Measurements from ENCODE around the gene GRHL3. TPM values are rescaled to one million over a fixed set of nuclear protein-coding genes. Genes with fewer than 3 reads are reported as not detected.

The GRHL3 gene
- polyA plus RNA-seq, 3 donors, result 5.2 to 6.7 (median 5.5) TPM

GRCh38 chr1:24392982-24393650 is 74.0 kb downstream of the GRHL3 start:
- DNase-seq, result no peak

- no peak for DNase-seq
Observed at GRCh38 chr1:24393892-24394291, 74.7 kb downstream of the GRHL3 start.

- DNase-seq, result no peak
Observed at GRCh38 chr1:24400065-24400464, 80.9 kb downstream of the GRHL3 start.

- DNase-seq, result no peak
Observed at GRCh38 chr1:24403806-24404205, 84.6 kb downstream of the GRHL3 start.

Other genes with a start within 250 kb of the GRHL3 start
- 10 to 100 TPM; 17.6 to 37.9 (median 18.0) TPM for gene MYOM3, start 207.2 kb upstream of the GRHL3 start, polyA plus RNA-seq (ENCODE audit: insufficient read length in 3 of 3)
- gene IL22RA1, start 176.2 kb upstream of the GRHL3 start, polyA plus RNA-seq (ENCODE audit: insufficient read length in 3 of 3), result 1 to 10 TPM; 4.6 to 5.4 (median 4.7) TPM
- gene IFNLR1, start 132.1 kb upstream of the GRHL3 start, polyA plus RNA-seq (ENCODE audit: insufficient read length in 3 of 3), result 1 to 10 TPM; 5.1 to 6.1 (median 5.8) TPM
- gene STPG1, start 94.4 kb downstream of the GRHL3 start, polyA plus RNA-seq (ENCODE audit: insufficient read length in 3 of 3), result 10 to 100 TPM; 10.9 to 15.9 (median 13.4) TPM
- gene NIPAL3, start 96.4 kb downstream of the GRHL3 start, polyA plus RNA-seq (ENCODE audit: insufficient read length in 3 of 3), result 10 to 100 TPM; 18.3 to 25.4 (median 22.2) TPM
- 10 to 100 TPM; 10.1 to 10.7 (median 10.2) TPM for gene RCAN3, start 183.5 kb downstream of the GRHL3 start, polyA plus RNA-seq (ENCODE audit: insufficient read length in 3 of 3)
- under 1 TPM; 0.47 to 0.79 (median 0.59) TPM for gene NCMAP, start 236.7 kb downstream of the GRHL3 start, polyA plus RNA-seq (ENCODE audit: insufficient read length in 3 of 3)